ENCODE results near the gene GRAMD2B.
"Not testable (repeated sequence)": the region's sequence is repeated elsewhere in the genome, so short reads cannot be mapped to it uniquely, and the experiment has no call there.

The GRAMD2B gene

DNA sequence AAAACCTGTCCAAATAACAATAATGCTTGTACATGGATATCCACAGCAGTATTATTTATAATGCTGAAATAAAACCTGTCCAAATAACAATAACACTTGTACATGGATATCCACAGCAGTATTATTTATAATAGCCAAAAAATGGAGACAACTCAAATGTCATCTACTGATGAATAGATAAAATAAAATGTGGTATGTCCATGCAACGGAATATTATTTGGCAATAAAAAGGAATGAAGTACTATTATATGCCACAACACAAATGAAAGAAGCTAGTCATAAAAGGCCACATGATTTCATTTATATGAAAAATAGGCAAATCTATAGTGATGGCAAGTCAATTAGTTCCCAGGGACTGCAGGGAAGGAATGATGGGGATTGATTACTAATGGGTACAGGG, 31.8 kb upstream of the GRAMD2B start:
- no peaks in the 10 kb centered on the region for H3K27me3 ChIP-seq (ENCODE audit: control insufficient read depth in 1 of 2, insufficient read depth in 2 of 2, low read length in 2 of 2)
- no peak overlapping the region for H3K27ac ChIP-seq (ENCODE audit: low read depth, low read length)
- no peaks in the 10 kb centered on the region for H3K9me3 ChIP-seq (ENCODE audit: low read length)
- H3K4me1 ChIP-seq (ENCODE audit: insufficient read depth, low read length) = peaks cover 21% of the 10 kb centered on the region
- no peak overlapping the region for H3K4me3 ChIP-seq (ENCODE audit: low read depth in 1 of 2, low read length in 2 of 2)
- no peaks in the 10 kb centered on the region for H3K36me3 ChIP-seq (ENCODE audit: insufficient read depth, low read length)
- no peak overlapping the region for H3K9ac ChIP-seq (ENCODE audit: low read length)

GRCh38 chr5:126394211-126394788, 28.9 kb upstream of the GRAMD2B start:
- H3K9me3 ChIP-seq (ENCODE audit: low read length) = no peaks in the 10 kb centered on the region
- peaks cover 7% of the 10 kb centered on the region for H3K4me1 ChIP-seq (ENCODE audit: insufficient read depth, low read length)
- H3K36me3 ChIP-seq (ENCODE audit: insufficient read depth, low read length) = no peaks in the 10 kb centered on the region
- no peak overlapping the region for H3K27ac ChIP-seq (ENCODE audit: low read depth, low read length)
- no peak overlapping the region for H3K9ac ChIP-seq (ENCODE audit: low read length)
- no peak overlapping the region for H3K4me3 ChIP-seq (ENCODE audit: low read depth in 1 of 2, low read length in 2 of 2)
- H3K27me3 ChIP-seq (ENCODE audit: control insufficient read depth in 1 of 2, insufficient read depth in 2 of 2, low read length in 2 of 2) = no peaks in the 10 kb centered on the region

DNA sequence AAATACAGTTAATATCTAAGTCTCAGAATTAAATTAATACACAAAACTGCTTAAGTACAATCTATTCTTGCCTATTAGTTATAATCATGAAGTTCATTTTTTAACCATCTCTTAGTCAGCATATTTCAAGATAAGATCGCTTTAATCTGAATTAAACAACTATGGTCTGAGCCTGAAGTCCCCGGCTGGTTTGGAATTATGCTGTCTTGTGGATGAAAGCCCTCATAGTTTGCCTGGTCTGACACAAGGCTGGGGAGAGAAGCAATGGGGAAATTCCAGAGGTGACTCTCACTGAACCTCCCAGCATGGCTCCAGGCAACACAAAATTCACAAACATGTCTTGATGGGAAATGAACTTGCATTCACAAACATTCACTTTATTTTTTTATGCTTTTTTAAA, 28.0 kb upstream of the GRAMD2B start:
- H3K27ac ChIP-seq (ENCODE audit: low read depth, low read length) = no peak overlapping the region
- H3K36me3 ChIP-seq (ENCODE audit: insufficient read depth, low read length) = no peaks in the 10 kb centered on the region
- H3K4me3 ChIP-seq (ENCODE audit: low read depth in 1 of 2, low read length in 2 of 2) = no peak overlapping the region
- H3K9me3 ChIP-seq (ENCODE audit: low read length) = no peaks in the 10 kb centered on the region
- H3K27me3 ChIP-seq (ENCODE audit: control insufficient read depth in 1 of 2, insufficient read depth in 2 of 2, low read length in 2 of 2) = no peaks in the 10 kb centered on the region
- H3K9ac ChIP-seq (ENCODE audit: low read length) = no peak overlapping the region
- H3K4me1 ChIP-seq (ENCODE audit: insufficient read depth, low read length) = peaks cover 4% of the 10 kb centered on the region

DNA sequence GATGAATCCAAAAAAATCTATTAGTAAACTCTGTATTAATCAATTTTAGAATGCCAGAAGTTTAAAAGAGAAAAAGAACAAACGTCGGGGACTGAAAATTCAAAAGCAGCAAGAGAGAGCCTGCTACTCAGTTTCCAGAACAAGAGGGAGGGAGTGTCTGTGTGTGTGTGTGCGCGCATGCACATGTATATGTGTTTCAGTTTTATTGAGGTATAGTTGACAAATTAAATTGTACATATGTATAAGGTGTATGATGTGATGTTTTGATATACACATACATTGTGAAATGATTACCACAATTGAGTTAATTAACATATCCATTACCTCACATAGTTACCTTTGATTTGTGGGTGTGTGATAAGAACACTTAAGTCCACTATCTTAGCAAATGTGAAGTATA, 27.6 kb upstream of the GRAMD2B start:
- Histone ChIP-seq H3K27me3 (ENCODE audit: control insufficient read depth in 1 of 2, insufficient read depth in 2 of 2, low read length in 2 of 2) (no peaks in the 10 kb centered on the region), H3K4me3 (ENCODE audit: low read depth in 1 of 2, low read length in 2 of 2) (no peak overlapping the region), H3K36me3 (ENCODE audit: insufficient read depth, low read length) (no peaks in the 10 kb centered on the region), H3K9me3 (ENCODE audit: low read length) (peaks cover 2% of the 10 kb centered on the region), H3K4me1 (ENCODE audit: insufficient read depth, low read length) (no peaks in the 10 kb centered on the region), H3K27ac (ENCODE audit: low read depth, low read length) (no peak overlapping the region), H3K9ac (ENCODE audit: low read length) (no peak overlapping the region)

DNA sequence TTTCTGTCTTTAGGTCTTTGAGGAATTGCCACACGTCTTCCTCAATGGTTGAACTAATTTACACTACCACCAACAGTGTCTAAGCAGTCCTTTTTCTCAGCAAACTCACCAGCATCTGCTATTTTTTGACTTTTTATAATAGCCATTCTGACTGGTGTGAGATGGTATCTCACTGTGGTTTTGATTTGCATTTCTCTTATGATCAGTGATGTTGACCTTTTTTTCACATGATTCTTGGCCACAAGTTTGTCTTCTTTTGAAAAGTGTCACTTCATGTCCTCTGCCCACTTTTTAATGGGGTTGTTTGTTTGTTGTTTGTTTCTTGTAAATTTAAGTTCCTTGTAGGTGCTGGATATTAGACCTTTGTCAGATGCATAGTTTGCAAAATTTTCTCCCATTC, 26.5 kb upstream of the GRAMD2B start:
- not testable (repeated sequence) for H3K36me3 ChIP-seq (ENCODE audit: insufficient read depth, low read length); H3K27me3 ChIP-seq (ENCODE audit: control insufficient read depth in 1 of 2, insufficient read depth in 2 of 2, low read length in 2 of 2); H3K9me3 ChIP-seq (ENCODE audit: low read length); H3K27ac ChIP-seq (ENCODE audit: low read depth, low read length); H3K9ac ChIP-seq (ENCODE audit: low read length); H3K4me3 ChIP-seq (ENCODE audit: low read depth in 1 of 2, low read length in 2 of 2); H3K4me1 ChIP-seq (ENCODE audit: insufficient read depth, low read length)

- Histone ChIP-seq H3K36me3 (ENCODE audit: insufficient read depth, low read length) (no peaks in the 10 kb centered on the region), H3K27me3 (ENCODE audit: control insufficient read depth in 1 of 2, insufficient read depth in 2 of 2, low read length in 2 of 2) (no peaks in the 10 kb centered on the region), H3K27ac (ENCODE audit: low read depth, low read length) (no peak overlapping the region), H3K4me3 (ENCODE audit: low read depth in 1 of 2, low read length in 2 of 2) (no peak overlapping the region), H3K4me1 (ENCODE audit: insufficient read depth, low read length) (peaks cover 17% of the 10 kb centered on the region), H3K9me3 (ENCODE audit: low read length) (peaks cover 8% of the 10 kb centered on the region), H3K9ac (ENCODE audit: low read length) (no peak overlapping the region)
Observed at GRCh38 chr5:126398791-126399190, 24.4 kb upstream of the GRAMD2B start.

DNA sequence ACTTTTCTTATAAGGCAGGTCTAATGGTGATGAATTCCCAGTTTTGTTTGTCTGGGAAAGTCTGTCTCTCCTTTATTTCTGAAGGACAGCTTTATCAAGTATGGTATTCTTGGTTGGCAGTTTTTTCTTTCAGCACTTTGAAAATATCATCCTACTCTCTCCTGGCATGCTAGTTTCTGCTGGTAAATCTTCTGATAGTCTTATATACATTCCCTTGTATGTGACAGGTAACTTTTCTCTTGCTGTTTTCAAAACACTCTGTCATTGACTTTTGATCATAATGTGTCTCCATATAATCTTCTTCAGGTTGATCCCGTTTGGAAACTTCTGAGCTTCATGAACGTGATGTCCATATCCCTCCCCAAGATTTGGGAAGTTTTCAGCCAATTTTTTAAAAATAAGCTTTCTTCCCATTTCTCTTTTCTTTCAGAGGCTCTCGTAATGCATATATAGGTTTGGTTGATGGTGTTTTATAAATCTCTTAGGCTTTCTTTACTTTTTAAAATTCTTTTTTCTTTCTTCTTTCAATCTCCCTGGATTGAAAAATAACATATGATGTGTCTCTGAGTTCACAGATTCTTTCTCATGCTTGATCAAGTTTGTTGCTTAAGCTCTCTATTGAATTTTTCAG, 22.5 kb upstream of the GRAMD2B start:
- H3K4me3 ChIP-seq (ENCODE audit: low read depth in 1 of 2, low read length in 2 of 2) = no peak overlapping the region
- no peak overlapping the region for H3K9ac ChIP-seq (ENCODE audit: low read length)
- H3K27me3 ChIP-seq (ENCODE audit: control insufficient read depth in 1 of 2, insufficient read depth in 2 of 2, low read length in 2 of 2) = no peaks in the 10 kb centered on the region
- H3K36me3 ChIP-seq (ENCODE audit: insufficient read depth, low read length) = no peaks in the 10 kb centered on the region
- peaks cover 20% of the 10 kb centered on the region for H3K4me1 ChIP-seq (ENCODE audit: insufficient read depth, low read length)
- H3K27ac ChIP-seq (ENCODE audit: low read depth, low read length) = no peak overlapping the region
- H3K9me3 ChIP-seq (ENCODE audit: low read length) = peaks cover 8% of the 10 kb centered on the region

DNA sequence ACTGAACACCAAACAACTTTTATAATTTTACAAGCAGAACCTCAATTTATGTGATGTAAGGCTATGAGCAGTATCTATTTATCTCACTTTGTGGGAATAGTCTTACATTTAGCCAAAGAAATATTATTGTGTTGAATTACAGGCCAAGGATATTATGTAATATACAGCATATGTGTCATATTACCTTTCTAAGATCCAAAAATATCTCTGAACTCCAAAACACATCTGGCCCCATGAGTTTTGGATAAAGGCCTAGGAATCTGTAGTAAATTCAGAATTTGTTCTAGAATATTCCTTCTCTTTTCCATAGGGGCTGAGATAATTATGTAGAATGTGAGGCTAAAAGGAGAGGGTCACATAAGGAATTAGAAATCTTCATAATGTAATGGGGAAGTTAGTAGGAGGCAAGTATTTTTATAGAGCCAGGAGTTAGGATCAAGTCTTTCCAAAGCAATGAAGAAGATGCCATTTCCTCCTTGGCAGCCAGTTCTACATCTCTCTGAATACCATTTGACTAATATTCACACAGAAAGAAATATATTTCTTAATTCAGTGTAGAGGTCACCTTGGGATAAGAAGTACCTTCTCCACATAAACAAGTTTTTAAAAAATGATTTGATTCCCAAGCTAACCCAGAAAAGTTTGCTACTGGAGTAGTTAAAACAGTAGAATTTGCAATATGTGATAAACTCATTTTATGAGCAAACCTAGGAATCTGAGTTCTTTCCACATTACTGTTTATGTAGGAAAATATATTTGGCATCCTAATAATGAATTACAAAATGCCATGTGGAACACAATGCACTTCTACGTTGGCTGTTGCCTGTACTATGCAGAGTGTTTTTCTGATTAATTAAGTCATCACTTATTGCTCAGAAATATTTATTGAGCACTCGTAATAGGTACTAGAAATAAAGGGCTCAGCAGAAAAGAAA, 20.3 kb upstream of the GRAMD2B start:
- H3K9ac ChIP-seq (ENCODE audit: low read length) = no peak overlapping the region
- H3K36me3 ChIP-seq (ENCODE audit: insufficient read depth, low read length) = no peaks in the 10 kb centered on the region
- no peaks in the 10 kb centered on the region for H3K27me3 ChIP-seq (ENCODE audit: control insufficient read depth in 1 of 2, insufficient read depth in 2 of 2, low read length in 2 of 2)
- no peak overlapping the region for H3K4me3 ChIP-seq (ENCODE audit: low read depth in 1 of 2, low read length in 2 of 2)
- peaks cover 8% of the 10 kb centered on the region for H3K9me3 ChIP-seq (ENCODE audit: low read length)
- peaks cover 20% of the 10 kb centered on the region for H3K4me1 ChIP-seq (ENCODE audit: insufficient read depth, low read length)
- no peak overlapping the region for H3K27ac ChIP-seq (ENCODE audit: low read depth, low read length)

DNA sequence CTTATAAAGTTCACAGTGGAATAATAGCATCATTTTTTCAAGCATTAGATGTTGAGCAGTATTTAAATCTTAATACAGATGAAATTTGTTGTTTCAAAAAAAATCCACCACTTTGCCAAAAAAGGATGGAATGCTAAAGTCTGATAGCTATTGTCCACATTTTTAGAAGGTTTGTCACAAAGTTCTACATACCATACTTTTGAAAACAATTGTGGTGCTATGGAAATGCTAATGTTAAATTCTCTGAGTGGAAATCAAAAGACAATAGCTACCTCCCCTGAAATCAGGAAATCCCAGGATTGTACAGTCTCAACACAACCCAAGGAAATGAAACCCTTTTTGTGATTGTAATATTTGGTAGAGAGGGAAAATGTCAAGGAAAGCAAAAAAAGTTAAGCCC, 19.3 kb upstream of the GRAMD2B start:
- Histone ChIP-seq H3K4me3 (ENCODE audit: low read depth in 1 of 2, low read length in 2 of 2) (no peak overlapping the region), H3K27me3 (ENCODE audit: control insufficient read depth in 1 of 2, insufficient read depth in 2 of 2, low read length in 2 of 2) (no peaks in the 10 kb centered on the region), H3K36me3 (ENCODE audit: insufficient read depth, low read length) (no peaks in the 10 kb centered on the region), H3K4me1 (ENCODE audit: insufficient read depth, low read length) (peaks cover 20% of the 10 kb centered on the region), H3K27ac (ENCODE audit: low read depth, low read length) (no peak overlapping the region), H3K9ac (ENCODE audit: low read length) (no peak overlapping the region), H3K9me3 (ENCODE audit: low read length) (peaks cover 8% of the 10 kb centered on the region)

DNA sequence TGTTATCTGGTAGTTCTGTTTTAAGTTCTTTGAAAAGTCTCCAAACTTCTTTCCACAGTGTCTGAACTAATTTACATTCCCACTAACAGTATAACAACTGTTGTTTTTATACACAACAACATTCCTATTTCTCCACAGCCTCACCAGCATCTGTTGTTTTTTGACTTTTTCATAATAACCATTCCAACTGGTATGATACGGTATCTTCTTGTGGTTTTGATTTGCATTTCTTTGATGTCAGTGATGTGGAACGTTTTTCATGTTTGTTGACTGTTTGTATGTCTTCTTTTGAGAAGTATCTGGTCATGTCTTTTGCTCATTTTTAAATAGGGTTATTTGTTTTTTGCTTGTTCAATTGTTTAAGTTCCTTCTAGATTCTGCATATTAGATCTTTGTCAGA, 12.6 kb upstream of the GRAMD2B start:
- H3K36me3 ChIP-seq (ENCODE audit: insufficient read depth, low read length) = no peaks in the 10 kb centered on the region
- no peak overlapping the region for H3K9ac ChIP-seq (ENCODE audit: low read length)
- no peak overlapping the region for H3K4me3 ChIP-seq (ENCODE audit: low read depth in 1 of 2, low read length in 2 of 2)
- H3K9me3 ChIP-seq (ENCODE audit: low read length) = no peaks in the 10 kb centered on the region
- no peaks in the 10 kb centered on the region for H3K27me3 ChIP-seq (ENCODE audit: control insufficient read depth in 1 of 2, insufficient read depth in 2 of 2, low read length in 2 of 2)
- H3K27ac ChIP-seq (ENCODE audit: low read depth, low read length) = no peak overlapping the region
- H3K4me1 ChIP-seq (ENCODE audit: insufficient read depth, low read length) = peaks cover 21% of the 10 kb centered on the region

- Histone ChIP-seq H3K9ac (ENCODE audit: low read length) (no peak overlapping the region), H3K4me1 (ENCODE audit: insufficient read depth, low read length) (peaks cover 32% of the 10 kb centered on the region), H3K9me3 (ENCODE audit: low read length) (no peaks in the 10 kb centered on the region), H3K4me3 (ENCODE audit: low read depth in 1 of 2, low read length in 2 of 2) (no peak overlapping the region), H3K27ac (ENCODE audit: low read depth, low read length) (no peak overlapping the region), H3K27me3 (ENCODE audit: control insufficient read depth in 1 of 2, insufficient read depth in 2 of 2, low read length in 2 of 2) (no peaks in the 10 kb centered on the region), H3K36me3 (ENCODE audit: insufficient read depth, low read length) (no peaks in the 10 kb centered on the region)
Observed at GRCh38 chr5:126413856-126414255, 9.4 kb upstream of the GRAMD2B start.
